K562 (cell line): ENCODE results near the gene ACRV1. TPM values are rescaled to one million over a fixed set of nuclear protein-coding genes. Genes with fewer than 3 reads are reported as not detected.
A peak's percentile ranks its signal among the peaks of the same experiment; 100 is the strongest.

Source experiments
- ATAC-seq: fragments of 200-7000 bp; cut with Tn5 transposase; 3 replicates; pipeline ENCODE4 v1.9.1; 2020; ENCODE audit warnings: moderate library complexity
- BruUV-seq: library from RNA; stranded (reverse); fragments of 400-500 nt; replicated peaks from 2 replicates; lab custom pipeline; 2021; lab: Mats Ljungman, UMichigan
- CTCF ChIA-PET: fragments of 300-600 bp; formaldehyde crosslinking; extraction: SDS; loops from one replicate; lab custom pipeline; 2021; ENCODE audit warnings: low intra/inter-chr PET ratio; lab: Yijun Ruan, JAX
- POLR2A ChIA-PET: fragments of 300-600, 350-650 bp; sonication (Branson Sonifier 250); formaldehyde crosslinking; extraction: SDS; loops from one replicate; lab custom pipeline; 2021; ENCODE audit warnings: antibody characterized with exemption, inconsistent platforms; lab: Yijun Ruan, JAX
- DNase-seq, 4 experiments: peaks; one replicate each; pipeline versions ENCODE4 v3.0.0 to v3.0.0-alpha.2; 2011 to 2018; ENCODE audit warnings: low spot score in 3 of 4, mixed read lengths in 3 of 4; ENCODE audit errors: extremely low read depth in 1 of 4
- FAIRE-seq: peaks from 2 replicates; lab custom pipeline; 2011; peaks lifted over from hg19 to GRCh38; lab: Jason Lieb, UNC
- H2AFZ ChIP-seq: 2 replicates; pipeline ENCODE4 v1.6.0; 2011; ENCODE audit warnings: low read depth, low read length, control low read depth, inconsistent platforms
- H3K27ac ChIP-seq: fragments of 200-600 bp; 3 replicates; pipeline ENCODE4 v1.8.0; 2011; ENCODE audit warnings: low read depth, mild to moderate bottlenecking, control low read depth, inconsistent platforms, low read length, moderate library complexity, mixed read lengths; ENCODE audit errors: extremely low read depth
- H3K27me3 ChIP-seq, 2 experiments: fragments of 300-600 bp in 1 of 2; 2 replicates in 1 of 2; 3 replicates in 1 of 2; pipeline versions ENCODE4 v1.6.0 to v1.8.0; 2011; ENCODE audit warnings: inconsistent platforms in 2 of 2, low read length in 2 of 2, mild to moderate bottlenecking in 1 of 2, mixed read lengths in 1 of 2, moderate library complexity in 1 of 2; ENCODE audit not compliant: control insufficient read depth in 2 of 2, insufficient read depth in 2 of 2
- H3K36me3 ChIP-seq: fragments of 300-600 bp; 3 replicates; pipeline ENCODE4 v1.8.0; 2011; ENCODE audit warnings: mild to moderate bottlenecking, low read length, inconsistent platforms; ENCODE audit not compliant: control insufficient read depth, insufficient read depth
- H3K4me1 ChIP-seq, 2 experiments: fragments of 200-600 bp in 1 of 2; replicated peaks in 1 of 2; 2 replicates in 1 of 2; 3 replicates in 1 of 2; pipeline versions ENCODE4 v1.5.1 to v1.8.0; 2011; ENCODE audit warnings: inconsistent platforms in 2 of 2, low read length in 2 of 2, mild to moderate bottlenecking in 1 of 2, mixed read lengths in 1 of 2, moderate library complexity in 1 of 2; ENCODE audit not compliant: control insufficient read depth in 2 of 2, insufficient read depth in 2 of 2
- H3K4me2 ChIP-seq: 2 replicates; pipeline ENCODE4 v1.6.1; 2011; ENCODE audit warnings: low read length, control low read depth, inconsistent platforms, mixed read lengths; ENCODE audit not compliant: insufficient read depth
- H3K4me3 ChIP-seq: fragments of 200-600 bp; sonication (generic), shearing (Covaris generic); 2 replicates; pipeline ENCODE4 v1.5.1; 2016; ENCODE audit warnings: control low read depth, inconsistent platforms
- H3K79me2 ChIP-seq: fragments of 200-600 bp; 3 replicates; pipeline ENCODE4 v1.8.0; 2011; ENCODE audit warnings: low read length, inconsistent platforms; ENCODE audit not compliant: control insufficient read depth, insufficient read depth
- H3K9ac ChIP-seq, 2 experiments: 2 replicates each; pipeline versions ENCODE4 v1.6.0 to v1.6.1; 2011; ENCODE audit warnings: low read depth in 2 of 2, low read length in 2 of 2, control low read depth in 1 of 2, inconsistent platforms in 1 of 2, mild to moderate bottlenecking in 1 of 2, mixed read lengths in 1 of 2; ENCODE audit not compliant: insufficient read depth in 1 of 2
- H3K9me1 ChIP-seq: one replicate; pipeline ENCODE4 v1.6.0; 2011; ENCODE audit warnings: inconsistent platforms, mild to moderate bottlenecking, low read length, moderate library complexity; ENCODE audit not compliant: control insufficient read depth, insufficient read depth
- H3K9me3 ChIP-seq: replicated peaks from 2 replicates; pipeline ENCODE4 v1.5.1; 2011; ENCODE audit warnings: low read depth, low read length, inconsistent platforms; ENCODE audit not compliant: control insufficient read depth, insufficient read depth
- H4K20me1 ChIP-seq: replicated peaks from 2 replicates; pipeline ENCODE4 v1.6.1; 2011; ENCODE audit warnings: low read length, inconsistent platforms, mixed read lengths; ENCODE audit not compliant: control insufficient read depth, insufficient read depth
- ATF3 ChIP-seq, 2 experiments: fragments of 450-650 bp in 1 of 2; sonication (generic) in 1 of 2; formaldehyde crosslinking in 1 of 2; IDR thresholded peaks in 1 of 2; conservative IDR thresholded peaks in 1 of 2; 2 replicates each; pipeline versions ENCODE4 v1.6.1 to v1.8.1; 2016 to 2023; ENCODE audit warnings: mild to moderate bottlenecking in 2 of 2, moderate library complexity in 2 of 2, inconsistent platforms in 1 of 2, missing genetic modification reagents in 1 of 2
- C11orf30 ChIP-seq: fragments of 450-650 bp; IDR thresholded peaks from 2 replicates; pipeline ENCODE4 v1.6.1; 2016; ENCODE audit warnings: low read depth, mild to moderate bottlenecking
- DPF2 ChIP-seq: fragments of 450-650 bp; IDR thresholded peaks from 2 replicates; pipeline ENCODE4 v1.6.1; 2016
- MAFG ChIP-seq: fragments of 450-650 bp; conservative IDR thresholded peaks from 2 replicates; pipeline ENCODE4 v1.6.1; 2016; ENCODE audit warnings: missing genetic modification characterization, missing compliant biosample characterization
- POU5F1 ChIP-seq: fragments of 150-350 bp; IDR thresholded peaks from 2 replicates; pipeline ENCODE4 v1.6.1; 2014; ENCODE audit warnings: borderline replicate concordance, low read length, low read depth, mild to moderate bottlenecking; ENCODE audit not compliant: partially characterized antibody
- SMARCE1 ChIP-seq: fragments of 450-650 bp; IDR thresholded peaks from 2 replicates; pipeline ENCODE4 v1.7.1; 2016; ENCODE audit warnings: mild to moderate bottlenecking
- ZNF12 ChIP-seq: sonication (generic); formaldehyde crosslinking; IDR thresholded peaks from 2 replicates; pipeline ENCODE4 v1.4.0; 2020; ENCODE audit warnings: mild to moderate bottlenecking, missing genetic modification reagents
- ZNF316 ChIP-seq: fragments of 450-650 bp; IDR thresholded peaks from 2 replicates; pipeline ENCODE4 v1.6.1; 2016
- WGBS: fragments of 100-300 bp; shearing (Covaris generic); methylation state at CpG from one replicate; pipeline ENCODE4 v1.1.6; 2016; ENCODE audit warnings: low coverage, mixed read lengths; ENCODE audit not compliant: insufficient coverage; ENCODE audit errors: missing lambda C conversion rate; 5-methylcytosine and 5-hydroxymethylcytosine counted together
- in situ Hi-C: fragments of 300-500 bp; cut with MboI; formaldehyde crosslinking; loops from 4 replicates; pipeline ENCODE4 v1.15.0; 2018; ENCODE audit warnings: inconsistent platforms, mixed read lengths
- intact Hi-C: fragments of 100-400 bp; cut with micrococcal nuclease; formaldehyde crosslinking; loops from 2 replicates; pipeline ENCODE4 v1.14.2; 2022
- polyA plus RNA-seq, 8 experiments: library from polyadenylated mRNA; depleted of rRNA in 4 of 8; stranded (reverse) in 5 of 8; unstranded in 3 of 8; fragments of >200 nt; fragmentation: Nextera tagmentation in 2 of 8; fragmentation: Illumina TruSeq in 1 of 8; extraction: Ambion mirVana in 2 of 8; extraction: Trizol in 1 of 8; gene quantifications; 2 replicates each; pipeline versions ENCODE4 v1.2.1 to v1.2.3, GENCODE V29; 2011 to 2014; ENCODE audit warnings: inconsistent platforms in 1 of 8, missing spikeins in 1 of 8
- total RNA-seq, 7 experiments: library from RNA; depleted of rRNA in 6 of 7; stranded (reverse); fragments of >200 nt in 6 of 7; fragmentation: Illumina TruSeq in 2 of 7; extraction: Trizol in 2 of 7; gene quantifications; 2 replicates each; pipeline versions ENCODE4 v1.2.1 to v1.2.3, GENCODE V29; 2011 to 2021; ENCODE audit warnings: low replicate concordance in 1 of 7

The ACRV1 gene
- total and polyA plus RNA-seq, 9 of the 15 experiments (the other 6 are each of a cell fraction or from before 2014, with no cell fraction given): 0.22 to 0.25 TPM; not detected in 7

- Histone ChIP-seq H3K27me3 (no peaks in the 10 kb centered on the region), H3K9me1 (no peaks in the 10 kb centered on the region), H3K4me1 (peaks cover 9 to 10% of the 10 kb centered on the region in 2 experiments), H3K9ac (peak overlapping the region in 1 of 2 experiments; percentile 93; a peak in 2 of 4 replicates), H3K27ac (peak overlapping the region; percentile 93), H3K4me3 (peak overlapping the region; percentile 80), H3K4me2 (peak overlapping the region; percentile 98), H3K79me2 (peaks cover 55% of the 10 kb centered on the region), H4K20me1 (no peaks in the 10 kb centered on the region), H2AFZ (peak overlapping the region; percentile 94; the same call in 1 of the 2 replicates), H3K36me3 (peaks cover 61% of the 10 kb centered on the region), H3K9me3 (no peaks in the 10 kb centered on the region)
- no TSS peak for BruUV-seq
- TF ChIP-seq DPF2 (peak; percentile 33; the same call in 1 of the 2 replicates), ZNF12 (CRISPR knock-in tag) (no peak), ATF3 (IDR thresholded peaks at IDR 0.05) (peak; percentile 48), ATF3 (CRISPR knock-in tag; conservative IDR thresholded peaks at IDR 0.05) (no peak), C11orf30 (peak; percentile 69), ZNF316 (peak; percentile 77), SMARCE1 (peak; percentile 28; the same call in 1 of the 2 replicates), POU5F1 (no peak), MAFG (tag) (peak; percentile 22; the same call in 1 of the 2 replicates)
- no peak for FAIRE-seq
- POLR2A ChIA-PET: interaction anchor here (2.2 kb wide), 1 partner anchor 57 kb away, joined by 6 read pairs; no protein-coding TSS in a partner anchor
- no peak for DNase-seq
- no peak for ATAC-seq
- in situ Hi-C loops: no loop called here
- intact Hi-C loops: loop anchor here (5.0 kb wide), 4 partner anchors 35 to 245 kb away; partner anchors contain the start of gene STT3A
- CTCF ChIA-PET: no interaction called here
- 7% methylated on average over 7 of the region's 7 CpGs for WGBS
Observed at GRCh38 chr11:125627236-125627910, 53.3 kb downstream of the ACRV1 start.
